ENCODE data around the gene CTSO.

DNA sequence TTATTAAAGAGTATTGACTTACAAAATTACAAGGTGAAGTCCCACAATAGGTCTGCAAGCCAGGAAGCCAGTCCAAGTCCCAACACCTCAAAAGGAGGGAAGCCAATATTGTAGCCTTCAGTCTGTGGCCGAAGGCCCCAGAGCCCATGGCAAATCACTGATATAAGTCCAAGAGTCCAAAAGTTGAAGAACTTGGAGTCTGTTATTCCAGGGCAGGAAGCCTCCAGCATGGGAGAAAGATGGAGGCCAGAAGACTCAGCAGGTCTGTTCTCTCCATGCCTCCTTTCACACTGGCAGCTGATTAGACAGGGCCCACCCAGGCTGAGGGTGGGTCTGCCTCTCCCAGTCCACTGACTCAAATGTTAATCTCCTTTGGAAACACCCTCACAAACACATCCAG, 32.1 kb downstream of the CTSO start:
- no peak for TF ChIP-seq CTCF (IDR thresholded peaks at IDR 0.05; ENCODE audit: poor library complexity)
- no peak for TF ChIP-seq EZH2phosphoT487 (IDR thresholded peaks at IDR 0.05; ENCODE audit: low read depth, severe bottlenecking, unreplicated experiment)

Data from hepatocyte (in vitro differentiated cells).